AG08395 (cell line): Measurements from ENCODE around the gene WDR70.
A peak's percentile ranks its signal among the peaks of the same experiment; 100 is the strongest.
"Not testable (repeated sequence)": the region's sequence is repeated elsewhere in the genome, so short reads cannot be mapped to it uniquely, and the experiment has no call there.

Experiments used
- DNase-seq: peaks from one replicate; pipeline ENCODE4 v3.0.0; 2012; ENCODE audit warnings: mixed read lengths, low spot score

Gene WDR70

DNA sequence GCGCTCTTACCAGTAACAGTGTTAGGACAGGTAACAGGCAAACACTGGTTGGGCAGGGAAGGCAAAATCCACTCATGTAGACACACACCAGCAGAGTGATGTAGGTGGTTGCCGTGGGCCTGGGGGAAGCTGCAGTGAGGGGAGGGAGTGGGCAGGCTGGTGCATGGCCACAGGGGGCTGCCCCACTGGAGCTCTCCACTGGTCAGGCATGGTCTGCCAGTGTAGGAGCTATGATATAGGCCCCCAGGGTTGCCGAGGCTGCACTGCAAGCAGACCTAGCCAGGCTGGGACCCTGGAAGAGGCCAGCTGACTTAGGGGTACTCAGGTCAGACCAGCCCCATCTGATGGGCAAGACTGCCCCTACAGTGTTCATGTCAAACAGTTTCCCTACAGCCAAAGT is 306.1 kb downstream of the WDR70 start:
- DNase-seq: no peak

DNA sequence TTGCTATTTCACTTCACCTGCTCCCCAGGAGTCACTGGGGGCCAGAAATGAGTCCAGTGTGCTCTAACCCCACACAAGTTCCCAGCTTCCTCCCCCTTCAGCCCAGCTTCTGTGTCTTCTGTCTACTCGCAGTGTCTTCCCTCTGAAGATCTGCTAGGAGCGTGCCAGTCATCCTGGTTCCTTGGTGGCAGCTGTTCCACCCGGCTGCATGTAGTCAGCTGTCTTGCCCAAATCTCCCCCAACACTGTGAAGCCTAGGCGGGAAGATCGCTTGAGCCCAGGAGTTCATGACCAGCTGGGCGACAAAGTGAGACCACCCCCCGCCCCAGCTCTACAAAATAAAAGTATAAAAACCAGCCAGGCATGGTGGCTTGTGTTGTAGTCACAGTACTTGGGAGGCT is 306.7 kb downstream of the WDR70 start:
- DNase-seq: no peak

DNA sequence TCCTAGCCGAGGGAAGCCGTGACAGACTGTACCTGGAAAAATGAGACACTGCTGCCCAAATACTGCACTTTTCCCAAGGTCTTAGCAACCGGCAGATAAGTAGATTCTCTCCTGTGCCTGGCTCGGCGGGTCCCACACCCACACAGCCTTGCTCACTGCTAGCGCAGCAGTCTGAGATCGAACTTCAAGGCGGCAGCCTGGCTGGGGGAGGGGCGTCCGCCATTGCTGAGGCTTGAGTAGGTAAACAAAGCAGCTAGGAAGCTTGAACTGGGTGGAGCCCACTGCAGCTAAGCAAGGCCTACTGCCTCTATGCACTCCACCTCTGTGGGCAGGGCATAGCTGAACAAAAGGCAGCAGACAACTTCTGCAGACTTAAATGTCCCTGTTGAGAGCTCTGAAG is 309.8 kb downstream of the WDR70 start:
- not testable (repeated sequence) for DNase-seq

DNA sequence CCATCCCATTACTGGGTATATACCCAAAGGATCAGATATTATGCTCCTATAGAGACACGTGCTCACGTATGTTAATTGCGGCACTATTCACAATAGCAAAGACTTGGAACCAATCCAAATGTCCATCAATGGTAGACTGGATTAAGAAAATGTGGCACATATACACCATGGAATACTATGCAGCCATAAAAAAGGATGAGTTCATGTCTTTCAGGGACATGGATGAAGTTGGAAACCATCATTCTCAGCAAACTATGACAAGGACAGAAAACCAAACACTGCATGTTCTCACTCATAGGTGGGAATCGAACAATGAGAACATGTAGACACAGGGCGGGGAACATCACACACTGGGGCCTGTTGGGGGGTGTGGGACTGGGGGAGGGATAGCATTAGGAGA is 315.2 kb downstream of the WDR70 start:
- not testable (repeated sequence) for DNase-seq

DNA sequence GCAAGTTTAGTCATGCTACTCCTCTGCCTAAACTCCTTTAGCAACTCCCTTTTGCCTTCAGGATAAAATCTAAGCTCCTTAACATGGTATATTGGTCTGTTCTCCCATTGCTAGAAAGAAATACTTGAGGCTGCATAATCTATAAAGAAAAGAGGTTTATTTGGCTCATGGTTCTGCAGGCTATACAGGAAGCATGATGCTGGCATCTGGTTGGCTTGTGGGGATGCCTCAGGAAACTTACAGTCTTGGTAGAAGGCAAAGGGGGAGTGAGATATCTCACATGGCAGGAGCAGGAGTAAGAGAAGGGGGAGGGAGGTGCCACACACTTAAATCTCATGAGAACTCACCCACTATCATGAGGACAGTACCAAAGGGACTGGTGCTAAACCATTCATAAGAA is 315.7 kb downstream of the WDR70 start:
- DNase-seq: no peak

DNA sequence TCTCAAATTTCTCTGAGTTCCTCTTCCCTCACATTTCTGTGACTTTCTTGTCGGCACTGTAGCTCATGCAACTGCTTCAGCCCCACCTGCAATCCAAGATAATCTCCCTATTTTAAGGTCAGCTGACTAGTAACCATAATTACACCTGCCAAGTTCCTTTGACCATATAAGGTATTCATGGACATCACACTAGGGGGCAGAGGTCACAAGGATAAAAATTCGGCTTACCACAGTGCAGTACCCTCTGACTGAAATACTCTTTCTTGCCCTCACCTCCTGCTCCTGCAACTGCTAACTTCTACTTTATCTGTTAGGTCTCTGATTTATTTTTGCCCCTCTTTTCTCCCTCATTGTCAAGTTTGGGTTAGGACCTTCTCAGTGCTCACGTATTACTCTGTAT is 316.5 kb downstream of the WDR70 start:
- DNase-seq: no peak

DNA sequence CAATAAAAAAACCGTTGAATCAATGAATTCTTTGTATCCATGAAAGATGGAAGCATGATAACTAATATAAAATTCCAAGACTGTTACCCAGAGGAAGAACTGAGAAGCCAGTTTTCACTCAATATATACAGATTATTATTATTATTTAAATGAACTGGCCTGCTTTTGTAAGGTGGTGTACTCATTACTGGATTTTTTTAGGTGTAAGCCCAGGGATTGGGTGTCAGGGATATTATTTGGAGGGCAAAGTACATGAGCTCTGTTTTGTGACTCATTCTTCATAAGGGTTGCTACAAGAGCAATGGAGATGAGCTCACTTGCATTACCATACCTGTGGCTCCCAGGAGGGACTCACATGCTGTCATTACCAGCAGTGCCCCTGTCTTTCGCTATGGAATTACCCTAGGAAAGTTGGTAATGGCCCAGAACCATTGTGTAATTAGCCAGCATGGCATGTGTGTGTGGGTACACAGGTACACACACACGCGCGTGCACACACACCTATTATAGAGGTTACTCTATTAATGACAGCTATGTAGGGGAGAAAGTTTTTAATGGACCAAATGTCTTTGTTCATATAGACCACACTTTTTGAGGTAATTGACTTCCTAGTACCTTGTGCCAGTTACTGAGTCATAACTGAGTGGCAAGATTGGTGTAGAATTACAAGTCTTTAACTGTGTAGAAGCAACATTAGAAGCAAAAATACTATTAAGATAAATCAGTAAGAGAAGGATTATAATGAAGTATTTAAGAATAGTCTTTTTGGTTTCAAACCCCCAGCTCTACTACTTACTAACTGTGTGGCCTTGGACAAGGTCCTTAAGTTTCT is 317.3 kb downstream of the WDR70 start:
- peak; percentile 44 for DNase-seq

DNA sequence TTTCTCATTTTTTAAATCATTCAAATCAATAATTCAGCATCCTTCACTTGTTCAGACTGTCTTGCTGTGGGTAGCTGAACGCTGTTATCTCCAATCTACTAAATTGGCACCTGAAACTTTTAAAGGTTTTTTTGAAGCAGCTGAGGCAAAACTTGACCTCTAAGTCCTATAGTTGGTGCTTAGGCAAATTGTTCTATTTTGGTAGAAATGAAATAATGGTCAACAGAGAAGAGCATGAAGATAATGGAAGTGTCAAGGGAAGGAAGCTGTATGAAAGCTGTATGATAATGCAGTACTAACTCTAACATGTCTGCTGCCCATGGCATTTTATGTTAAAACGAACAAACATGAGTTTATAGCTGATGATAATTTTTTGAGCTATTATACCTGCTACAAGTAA is 322.8 kb downstream of the WDR70 start:
- DNase-seq: no peak

DNA sequence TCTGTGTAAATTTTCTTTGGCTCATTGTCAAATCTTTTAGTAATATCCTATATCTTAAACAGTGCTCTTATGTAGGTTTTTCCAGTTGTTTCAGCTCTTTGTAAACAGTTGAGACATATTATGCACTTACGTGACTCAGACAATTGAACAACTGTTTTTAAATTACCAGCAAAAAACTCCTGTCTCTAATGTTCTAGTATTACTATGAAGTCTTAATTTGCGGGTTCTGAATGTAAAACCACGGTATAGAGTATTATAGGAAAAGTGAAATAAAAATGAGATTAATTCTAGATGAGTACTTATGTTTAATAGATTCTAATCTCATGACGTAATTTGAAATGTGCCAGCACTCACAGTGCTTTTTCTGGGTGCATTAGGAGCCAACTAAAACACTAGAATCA is 324.7 kb downstream of the WDR70 start:
- DNase-seq: no peak

DNA sequence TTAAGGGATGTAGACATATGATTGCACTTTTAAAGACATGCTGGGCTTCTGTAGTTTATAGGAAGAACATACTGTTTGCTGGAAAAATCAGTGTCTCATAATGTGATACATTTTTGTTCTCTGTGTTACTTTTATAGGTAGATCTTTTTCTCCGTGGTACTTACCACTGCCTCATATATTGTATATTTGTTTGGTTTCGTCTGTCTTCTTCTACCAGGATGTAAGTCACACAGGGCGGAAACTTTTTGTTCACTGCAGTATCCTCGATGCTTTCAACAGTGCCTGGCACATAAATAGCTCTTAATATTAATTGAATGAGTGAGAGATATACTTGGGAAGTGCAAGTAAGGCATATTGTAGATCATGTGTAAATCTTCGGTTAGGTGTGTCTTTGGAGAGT is 325.3 kb downstream of the WDR70 start:
- DNase-seq: no peak

DNA sequence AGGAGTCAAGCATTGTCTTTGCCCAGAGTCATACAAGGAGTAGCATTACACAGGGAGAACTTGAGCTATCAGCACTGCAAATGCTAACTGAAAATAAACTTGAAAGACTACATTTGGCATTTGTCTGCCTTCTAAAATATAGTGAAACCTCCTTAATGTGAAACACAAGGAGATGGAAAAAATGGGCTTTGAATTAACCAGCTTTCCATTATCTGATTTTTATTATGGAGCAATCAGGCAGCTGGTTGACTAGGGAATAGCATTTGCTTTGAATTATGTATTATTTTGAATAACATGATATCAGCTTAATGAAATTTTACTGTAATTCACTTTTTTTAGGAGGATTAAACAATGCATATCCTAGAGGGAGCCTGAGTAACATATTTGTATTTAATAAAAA is 329.9 kb downstream of the WDR70 start:
- no peak for DNase-seq

DNA sequence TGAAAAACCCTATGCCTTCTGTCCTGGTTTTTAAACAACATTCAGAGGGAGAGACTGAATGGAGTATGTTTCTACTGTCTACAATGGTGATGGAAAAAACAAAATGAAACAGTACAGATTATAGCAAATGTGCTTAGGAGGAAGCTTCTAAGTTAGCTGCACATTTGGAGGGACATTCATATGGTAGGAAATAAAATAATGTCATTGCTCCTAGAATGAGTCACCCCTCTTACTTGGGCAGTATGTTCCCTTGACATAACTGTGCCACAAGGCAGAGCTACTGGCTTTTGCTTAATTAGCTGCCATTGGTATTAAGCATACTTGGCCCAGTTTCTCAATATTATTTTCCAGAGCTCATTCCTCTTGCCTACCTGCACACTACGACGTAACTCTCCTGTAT is 331.8 kb downstream of the WDR70 start:
- DNase-seq: peak; percentile 28

DNA sequence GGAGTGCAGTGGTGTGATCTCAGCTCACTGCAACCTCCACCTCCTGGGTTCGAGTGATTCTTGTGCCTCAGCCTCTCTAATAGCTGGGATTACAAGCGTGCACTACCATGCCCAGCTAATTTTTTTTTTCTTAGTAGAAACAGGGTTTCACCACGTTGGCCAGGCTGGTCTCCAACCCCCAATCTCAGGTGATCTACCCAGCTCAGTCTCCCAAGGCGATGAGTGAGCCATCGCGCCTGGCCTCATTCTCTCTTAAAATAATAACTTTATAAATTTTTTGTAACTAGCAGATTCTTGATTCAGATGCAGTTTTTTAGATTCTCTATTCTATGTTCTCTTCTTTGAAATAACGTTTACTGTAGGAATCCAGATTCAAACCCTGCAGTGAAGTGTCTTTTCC is 333.6 kb downstream of the WDR70 start:
- DNase-seq: no peak

DNA sequence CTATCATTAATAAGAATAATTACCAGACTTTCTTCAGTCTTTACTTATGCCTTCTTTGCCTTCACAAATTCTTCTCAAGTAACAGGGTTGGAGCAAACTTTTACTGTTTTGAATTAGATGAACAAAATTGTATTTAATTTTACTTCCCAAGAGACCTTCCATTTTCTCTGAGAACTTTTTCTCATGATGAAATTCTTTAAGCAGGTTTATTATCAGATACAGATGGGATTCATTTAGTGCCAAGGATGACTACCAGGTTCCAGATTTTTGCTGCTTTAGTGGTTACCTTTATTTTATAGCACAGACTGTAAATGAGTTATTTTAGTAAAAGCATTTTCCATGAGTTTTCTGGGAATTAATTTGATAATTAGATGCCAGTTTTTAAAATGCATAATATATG is 335.6 kb downstream of the WDR70 start:
- peak; percentile 19 for DNase-seq

DNA sequence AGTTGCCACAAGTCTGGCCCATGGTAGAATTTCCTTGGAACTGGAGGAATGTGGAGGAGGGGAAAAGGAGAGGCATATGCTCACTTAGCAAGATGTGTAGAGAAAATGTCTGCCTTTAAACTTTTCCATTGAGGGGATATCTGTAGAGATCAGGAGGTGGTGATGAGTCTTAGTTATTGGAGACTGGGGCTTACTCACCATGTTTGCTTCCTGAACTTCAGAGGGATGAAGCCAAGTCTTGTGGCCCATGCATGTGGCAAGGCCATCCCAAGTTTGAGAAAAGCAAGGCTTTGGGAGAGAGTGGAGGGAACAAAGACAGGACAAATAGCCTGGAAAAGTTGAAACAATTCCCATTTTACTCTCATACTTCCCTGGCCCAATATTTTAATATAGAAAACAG is 336.2 kb downstream of the WDR70 start:
- peak; percentile 25 for DNase-seq

DNA sequence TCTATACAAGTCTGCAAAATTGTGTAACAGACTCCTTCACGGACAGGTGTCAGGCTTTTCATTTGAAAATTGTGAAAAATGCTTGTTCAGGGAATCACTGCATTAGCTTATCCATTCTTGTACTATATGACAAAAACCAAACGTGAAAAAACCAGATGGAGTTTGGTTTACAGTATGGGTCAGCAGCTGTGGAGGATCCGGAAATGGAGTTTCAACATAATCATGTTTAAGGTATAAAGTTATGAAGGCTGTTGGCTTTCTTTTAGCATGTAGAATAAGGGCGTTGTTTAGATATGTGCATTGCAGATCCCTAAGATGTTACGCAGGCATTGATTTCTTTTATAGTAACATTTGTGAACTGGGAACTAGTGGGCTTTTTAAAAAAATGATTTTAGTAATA is 336.9 kb downstream of the WDR70 start:
- no peak for DNase-seq

DNA sequence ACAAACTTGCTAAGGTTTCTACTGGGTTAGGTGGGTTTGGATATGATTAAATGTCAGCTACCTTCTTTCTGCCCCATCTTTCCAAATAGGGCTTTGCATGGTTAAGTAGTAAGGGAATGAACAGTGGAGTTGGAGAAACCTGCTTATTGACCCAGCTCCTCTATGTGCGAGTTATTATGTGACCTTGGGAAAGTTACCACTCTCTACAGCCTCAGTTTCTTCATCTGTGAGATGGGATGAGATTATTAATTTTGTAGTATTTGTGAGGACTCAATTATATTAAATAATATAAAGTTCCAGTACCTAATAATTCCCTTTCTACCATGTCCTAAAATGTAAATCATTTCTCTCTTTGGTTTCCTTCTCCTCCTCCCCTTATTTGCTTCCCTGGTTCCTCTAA is 337.3 kb downstream of the WDR70 start:
- DNase-seq: no peak

DNA sequence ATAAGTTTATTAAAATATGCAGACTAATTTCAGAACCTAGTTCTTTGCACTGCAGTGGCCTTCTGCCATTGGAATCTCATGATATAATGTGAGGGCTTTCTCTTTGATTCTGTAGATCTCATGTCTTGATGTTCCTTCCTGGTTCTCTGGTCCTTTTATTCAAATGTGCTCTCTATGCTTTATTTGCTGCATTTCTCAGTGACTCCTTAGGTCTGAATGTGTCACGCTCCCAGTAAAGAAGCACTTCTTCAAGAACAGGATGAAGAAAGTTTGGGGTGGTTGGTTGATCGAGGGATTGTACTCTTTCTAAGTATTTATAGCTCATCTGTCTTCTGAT is 338.1 kb downstream of the WDR70 start:
- DNase-seq: no peak

DNA sequence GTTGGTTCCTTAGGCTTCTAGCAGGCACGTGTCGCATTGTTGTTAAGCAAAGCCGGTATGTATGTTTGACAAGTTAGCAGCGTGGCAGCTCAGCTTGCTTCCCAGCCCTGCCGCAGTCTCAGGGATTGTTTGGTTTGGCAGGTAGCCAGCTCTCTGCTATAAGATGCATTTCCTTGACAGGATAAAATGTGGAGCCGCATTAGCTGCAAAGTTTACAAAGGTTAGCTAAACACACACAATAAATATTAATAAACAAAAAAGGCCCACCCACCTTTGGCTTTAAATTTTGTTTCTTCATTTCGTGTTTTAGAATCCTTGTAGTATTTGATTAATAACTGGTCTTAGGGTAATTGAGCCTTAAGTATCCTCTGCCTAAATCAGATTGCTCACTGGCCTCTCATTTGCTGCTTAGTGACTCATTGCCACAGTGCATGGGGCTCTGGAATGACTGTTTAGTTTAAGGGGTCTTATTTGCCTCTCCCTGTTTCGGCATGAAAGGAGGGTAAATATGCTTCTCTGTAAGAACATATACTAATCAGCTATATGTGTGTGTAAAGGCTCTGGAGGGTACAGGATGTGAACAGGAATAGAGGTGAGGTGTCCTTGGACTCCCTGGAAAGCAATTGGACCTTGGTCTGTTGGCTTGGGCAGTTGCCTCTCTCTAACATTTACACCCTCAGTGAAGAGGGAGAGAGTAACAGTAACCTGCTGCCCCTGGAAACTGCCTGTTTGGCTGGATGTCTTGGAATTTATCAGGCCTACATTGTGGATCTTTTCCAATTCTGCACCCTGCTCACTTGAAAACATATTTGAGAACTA is 338.7 kb downstream of the WDR70 start:
- no peak for DNase-seq

DNA sequence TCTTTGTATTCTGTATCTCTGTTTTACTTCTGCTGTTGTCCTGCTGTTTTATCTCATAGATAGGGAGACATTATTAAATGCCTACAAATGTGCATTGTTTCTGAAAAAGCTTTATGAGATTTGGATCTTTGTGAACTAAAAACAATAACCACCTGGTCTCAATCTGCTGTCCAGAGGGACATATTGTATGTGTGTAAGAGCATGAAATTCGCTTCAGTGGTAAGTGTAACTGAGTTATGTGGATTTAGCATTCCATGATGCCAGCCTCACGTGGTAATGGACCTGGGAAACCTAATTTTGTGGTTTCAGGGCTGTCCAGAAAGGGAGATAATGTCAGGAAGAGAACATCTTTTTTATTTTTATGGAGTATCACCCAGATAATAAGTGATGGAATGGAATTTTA is 341.4 kb downstream of the WDR70 start:
- DNase-seq: no peak

DNA sequence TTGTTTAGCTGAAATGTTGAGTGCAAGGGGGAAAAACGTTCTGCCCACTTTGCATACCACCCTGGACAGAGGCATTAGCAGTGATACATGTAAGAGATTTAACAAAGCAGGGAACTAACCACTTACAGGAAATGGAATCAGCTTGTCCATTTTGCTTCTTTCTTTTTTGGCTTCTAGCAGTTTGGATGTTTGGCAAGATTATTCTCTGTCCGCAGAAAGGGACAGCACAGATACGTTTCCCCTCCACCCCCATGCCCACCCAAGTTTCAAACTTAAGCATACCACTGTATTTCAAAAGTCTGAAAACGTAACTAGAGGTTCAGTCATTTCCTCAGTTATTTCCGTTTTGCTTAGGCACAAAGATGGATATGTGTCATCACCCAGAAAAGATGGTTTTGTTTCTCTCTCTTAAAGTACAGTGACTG is 342.3 kb downstream of the WDR70 start:
- DNase-seq: no peak

DNA sequence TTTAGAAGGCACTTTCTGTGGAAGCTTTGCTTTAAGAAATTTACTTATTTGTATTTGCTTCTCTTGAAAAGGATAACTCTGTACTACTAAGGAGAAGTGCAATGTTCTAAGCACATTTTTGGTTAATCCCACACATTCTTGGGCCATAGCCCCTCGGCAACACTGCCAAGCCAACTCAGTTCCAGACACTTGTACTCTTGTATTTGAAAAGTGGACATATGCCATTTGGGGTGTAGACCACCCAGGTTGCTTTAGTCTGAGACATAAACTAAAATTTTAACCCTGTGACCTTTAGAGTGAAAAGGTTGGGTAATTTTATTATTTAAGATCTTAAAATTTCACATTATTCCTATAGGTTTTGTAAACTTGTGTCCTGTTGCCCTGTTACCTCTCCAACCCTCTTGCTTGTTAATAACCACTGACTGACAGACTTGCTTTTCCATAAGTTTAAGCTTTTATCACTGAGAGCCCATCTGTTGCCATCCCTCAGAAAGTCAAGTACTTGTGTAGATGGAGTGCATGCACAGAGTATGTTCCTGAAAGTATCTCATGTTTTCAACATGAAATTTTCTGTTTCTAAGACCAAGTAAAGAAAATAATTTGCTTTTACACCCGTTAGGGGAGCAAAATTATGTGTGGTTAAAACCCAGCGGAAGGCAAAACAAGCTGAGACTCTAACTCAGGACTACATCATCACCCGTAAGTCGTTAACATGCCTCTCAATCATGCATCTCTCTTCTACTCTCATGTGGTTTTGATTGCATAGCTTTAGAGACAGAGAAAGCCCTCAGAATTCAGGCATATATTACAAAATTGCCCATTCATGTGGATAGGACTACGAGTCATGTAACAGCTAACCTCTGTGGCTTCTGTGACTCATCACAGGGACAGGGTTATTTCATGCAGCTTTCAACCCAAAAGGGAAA is 343.4 kb downstream of the WDR70 start:
- DNase-seq: peak; percentile 89
